DMS53 (cell line): ENCODE data around the gene FANCC.
"Not testable (repeated sequence)": the region's sequence is repeated elsewhere in the genome, so short reads cannot be mapped to it uniquely, and the experiment has no call there.

Experiments
- DNase-seq: peaks from one replicate; lab custom pipeline; 2025; lab: John Stamatoyannopoulos, UW

The FANCC gene

DNA sequence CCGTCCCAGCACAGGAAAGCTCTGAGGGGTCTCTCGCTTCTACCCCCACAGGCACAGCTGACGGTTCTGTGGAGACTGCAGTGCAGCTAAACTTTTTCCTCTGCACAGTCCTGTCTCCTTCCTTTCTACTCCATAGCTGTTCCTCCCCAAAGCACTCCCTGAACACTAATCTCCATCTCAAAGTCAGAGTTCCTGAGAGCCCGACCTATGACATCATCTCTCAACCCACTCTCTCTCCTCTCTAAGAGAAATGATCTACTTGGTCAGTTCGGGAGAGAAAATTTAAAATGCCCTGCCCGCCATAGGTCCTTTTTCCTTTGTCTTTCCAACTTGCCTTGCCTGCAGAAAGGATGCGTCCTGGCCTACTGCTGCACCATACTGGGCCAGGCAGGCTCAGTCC is 90.6 kb downstream of the FANCC start:
- no peak for DNase-seq

DNA sequence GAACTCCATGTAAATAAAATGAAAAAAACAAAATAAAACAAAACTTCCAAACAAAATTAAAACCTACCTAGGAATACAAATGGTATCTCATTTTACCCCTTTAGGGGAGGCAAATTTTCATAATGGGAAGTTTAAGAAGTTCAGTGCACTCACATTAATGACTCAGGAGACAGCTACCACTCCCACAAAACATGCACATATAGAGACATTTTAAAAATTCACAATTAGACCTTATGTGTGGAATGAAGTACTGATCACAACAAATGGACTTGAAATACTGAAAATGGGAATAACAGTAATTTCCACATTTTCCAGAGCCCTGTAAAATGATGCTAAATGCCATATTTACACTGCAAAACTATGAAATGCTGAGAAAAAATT is 91.8 kb downstream of the FANCC start:
- no peak for DNase-seq

DNA sequence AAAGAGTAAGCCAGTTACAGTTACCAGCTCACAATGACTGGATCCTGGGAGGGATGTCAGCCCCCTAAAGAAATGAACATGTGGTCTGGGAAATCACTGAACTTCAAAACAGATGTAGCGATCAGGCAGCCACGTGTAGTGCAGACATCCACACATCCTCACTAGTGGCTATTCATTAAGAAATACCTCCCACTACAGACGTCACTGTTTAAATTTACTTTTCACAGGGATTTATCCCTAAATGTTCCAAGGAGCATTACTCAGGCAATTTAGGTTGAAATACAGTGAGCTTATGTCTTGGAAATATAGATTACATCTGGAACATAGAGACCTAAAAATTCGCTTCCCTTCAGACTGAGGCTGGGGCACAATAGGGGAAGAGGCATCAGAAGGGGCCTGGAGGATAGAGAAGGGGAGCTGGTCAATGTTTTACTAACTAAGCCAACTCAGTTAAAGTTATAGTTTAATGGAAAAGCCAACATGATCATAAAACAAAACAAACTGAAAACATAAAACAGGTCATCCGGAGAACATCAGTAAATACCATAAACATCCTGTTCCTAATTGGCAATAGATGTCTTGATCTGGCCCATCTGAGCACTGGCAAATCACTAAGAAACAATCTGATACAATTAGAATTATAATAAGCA is 92.3 kb downstream of the FANCC start:
- DNase-seq = peak; percentile 8

- no peak for DNase-seq
These were observed 93.0 kb downstream of the FANCC start for GRCh38 chr9:95224376-95225019.

GRCh38 chr9:95220352-95220751 is 97.2 kb downstream of the FANCC start:
- not testable (repeated sequence) for DNase-seq

DNA sequence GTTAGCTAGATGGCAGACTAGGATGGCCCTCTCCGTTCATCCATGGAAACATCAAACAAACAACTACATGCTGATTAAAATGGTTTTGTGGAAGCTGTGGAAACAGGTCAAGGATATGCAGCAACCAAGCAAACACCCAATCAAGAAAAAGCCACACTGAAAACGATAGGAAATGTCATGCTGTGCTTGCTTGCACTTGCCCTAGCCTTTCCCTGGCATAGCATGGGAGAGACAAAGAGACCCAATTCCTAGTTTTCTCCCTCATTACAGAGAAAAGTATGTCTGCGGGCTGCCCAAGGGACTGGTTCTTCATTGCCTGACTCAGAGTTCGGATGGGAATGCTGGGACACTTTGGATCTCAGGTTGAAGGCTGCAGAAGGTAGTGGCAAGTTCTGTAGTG is 98.7 kb downstream of the FANCC start:
- DNase-seq = no peak

- no peak for DNase-seq
These were observed 99.6 kb downstream of the FANCC start for GRCh38 chr9:95217936-95218335.

- DNase-seq = no peak
These were observed 102.1 kb downstream of the FANCC start for GRCh38 chr9:95215336-95215898.

DNA sequence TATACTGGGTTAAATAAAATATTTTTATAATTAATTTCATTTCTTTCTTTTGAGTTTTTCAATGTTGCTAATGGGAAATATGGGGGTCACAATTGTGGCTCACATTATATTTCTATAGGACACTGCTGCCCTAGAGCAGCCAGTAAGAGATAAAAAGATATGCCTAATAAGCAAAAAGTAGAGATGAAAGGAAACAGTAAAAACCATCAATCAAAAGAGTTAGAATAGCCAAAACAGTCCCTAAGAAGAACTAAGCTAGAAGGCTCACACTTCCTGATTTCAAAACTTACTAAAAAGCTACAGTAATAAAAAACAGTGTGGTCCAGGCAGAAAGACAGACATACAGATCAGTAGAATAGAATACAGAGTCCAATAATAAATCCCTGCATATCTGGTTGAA is 104.4 kb downstream of the FANCC start:
- DNase-seq = no peak

- DNase-seq = no peak
These were observed 106.5 kb downstream of the FANCC start for GRCh38 chr9:95211028-95211427.

DNA sequence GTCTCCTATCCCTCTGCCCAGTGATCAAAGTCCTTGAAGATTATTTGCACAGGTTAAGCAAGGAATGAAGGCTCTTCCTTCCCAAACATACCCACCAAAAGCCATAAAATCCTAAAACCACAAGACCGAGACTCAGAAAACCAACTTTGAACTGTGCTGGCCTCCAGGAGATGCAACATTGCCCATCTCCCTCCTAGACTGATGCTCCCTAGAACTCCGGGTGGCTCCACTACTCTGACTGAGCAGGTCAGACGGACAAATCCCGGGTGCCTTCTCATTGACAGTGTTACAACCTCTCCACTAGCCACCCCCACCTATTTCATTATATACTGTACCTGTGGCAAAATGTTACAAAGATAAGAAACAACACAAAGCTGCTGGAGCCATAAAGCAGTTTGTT is 110.1 kb downstream of the FANCC start:
- no peak for DNase-seq

DNA sequence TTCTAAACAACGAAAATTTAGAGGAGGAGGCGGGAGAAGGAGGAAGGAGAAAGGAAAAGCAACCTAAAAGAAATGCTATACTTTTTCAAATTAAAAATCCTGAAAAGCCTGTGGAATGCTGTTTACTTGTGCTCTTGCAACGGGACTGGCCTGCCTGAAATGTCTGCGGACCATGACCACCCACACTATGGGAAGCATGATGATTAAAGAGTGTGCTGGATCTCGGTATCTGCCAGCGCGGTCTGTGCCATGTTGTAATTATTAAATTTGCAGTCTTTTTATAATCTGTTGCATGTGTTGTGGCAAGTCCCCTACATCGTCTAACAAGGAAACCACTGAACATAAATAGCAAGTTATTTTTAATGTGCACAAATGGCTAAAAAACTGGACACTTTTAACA is 111.4 kb downstream of the FANCC start:
- no peak for DNase-seq

DNA sequence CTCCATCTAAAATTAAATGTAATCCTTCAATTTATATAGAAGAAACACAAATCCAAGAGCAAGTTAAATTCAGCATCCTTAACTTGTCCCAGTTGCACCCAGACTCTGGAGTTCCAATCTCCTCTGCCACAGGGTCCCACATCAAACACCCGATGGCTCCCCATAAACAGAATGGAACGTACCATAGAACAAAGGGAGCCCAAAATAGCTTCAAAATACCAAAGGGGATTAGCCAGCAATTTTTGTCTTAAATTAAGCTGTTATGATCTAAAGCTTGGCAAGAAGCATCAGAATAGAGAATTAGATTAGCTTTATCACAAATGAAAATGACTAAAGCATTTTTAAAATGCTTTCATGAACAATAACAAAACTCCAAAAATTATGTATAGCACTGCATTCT is 112.8 kb downstream of the FANCC start:
- DNase-seq = no peak

GRCh38 chr9:95204310-95204709 is 113.2 kb downstream of the FANCC start:
- DNase-seq = no peak

GRCh38 chr9:95203019-95203418 is 114.5 kb downstream of the FANCC start:
- DNase-seq = not testable (repeated sequence)

- no peak for DNase-seq
These were observed 115.3 kb downstream of the FANCC start for GRCh38 chr9:95202076-95202681.

- DNase-seq = no peak
These were observed 116.3 kb downstream of the FANCC start for GRCh38 chr9:95201206-95201605.

GRCh38 chr9:95197692-95198271 is 119.7 kb downstream of the FANCC start:
- DNase-seq = no peak

DNA sequence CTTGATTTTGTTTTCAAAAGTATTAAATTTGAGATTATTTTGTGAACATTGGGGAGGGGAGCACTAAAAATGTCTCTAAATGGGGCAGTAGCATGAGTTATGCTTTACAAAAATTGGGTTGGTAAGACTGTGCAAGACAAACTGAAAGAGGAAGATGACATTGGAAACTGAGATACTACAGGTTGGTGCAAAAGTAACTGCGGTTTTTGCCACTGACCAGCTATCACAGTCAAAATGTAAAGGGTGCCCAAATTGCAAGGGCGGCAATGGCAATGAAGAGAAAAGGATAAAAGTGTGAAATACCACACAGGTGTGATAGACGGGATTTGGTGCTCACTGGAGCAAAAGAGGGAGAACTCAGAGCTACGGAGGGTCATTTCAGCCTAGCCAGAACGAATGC is 124.0 kb downstream of the FANCC start:
- no peak for DNase-seq

DNA sequence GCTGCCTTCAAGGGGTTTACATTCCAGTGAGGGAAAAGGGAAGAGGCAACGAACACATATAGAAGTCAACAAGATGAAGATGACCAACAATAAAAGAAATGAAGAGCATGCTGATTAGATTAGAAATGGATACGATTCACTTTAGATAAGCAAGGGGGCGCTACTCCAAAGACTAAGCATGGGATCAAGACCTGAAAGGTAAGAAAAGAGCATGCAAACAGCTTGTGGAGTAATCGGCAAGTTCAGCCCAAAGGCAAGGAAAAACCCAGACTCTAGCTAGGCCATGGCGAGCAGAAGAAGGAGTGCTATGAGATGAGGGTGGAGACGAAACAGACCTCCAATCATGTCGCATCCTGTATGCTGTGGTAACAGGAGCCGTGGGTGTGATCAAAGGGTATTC is 124.4 kb downstream of the FANCC start:
- DNase-seq = peak; percentile 7

GRCh38 chr9:95192631-95193030 is 124.9 kb downstream of the FANCC start:
- no peak for DNase-seq

- no peak for DNase-seq
These were observed 127.1 kb downstream of the FANCC start for GRCh38 chr9:95190413-95190812.
